Astrocyte of the cerebellum (primary cell): Measurements from ENCODE around the gene TRIM9.

Source experiments
- DNase-seq: peaks from one replicate; pipeline ENCODE4 v3.0.0-alpha.2; 2011; ENCODE audit warnings: low read depth
- H3K4me3 ChIP-seq: 2 replicates; pipeline ENCODE4 v1.5.1; 2011; ENCODE audit warnings: mild to moderate bottlenecking, low read depth, low read length, moderate library complexity
- CTCF ChIP-seq: IDR thresholded peaks from 2 replicates; pipeline ENCODE4 v1.5.1; 2012; ENCODE audit warnings: low read length, low read depth, moderate library complexity, mild to moderate bottlenecking; ENCODE audit errors: missing control alignments
- in situ Hi-C: cut with HindIII; loops from 2 replicates; pipeline ENCODE4 v1.10.0; 2017; ENCODE audit warnings: low sequenced_read_pairs

TRIM9 gene

GRCh38 chr14:51095854-51096823 lies 1.2 kb upstream of the TRIM9 start:
- DNase-seq, result no peak
- in situ Hi-C loops, result no loop called here

GRCh38 chr14:51094282-51094821 lies 553 bp downstream of the TRIM9 start:
- H3K4me3 ChIP-seq, result peak overlapping the region; percentile 61
- no peak for TF ChIP-seq CTCF
- DNase-seq, result no peak
- in situ Hi-C loops, result no loop called here

More at GRCh38 chr14:51095854-51096823, 1.2 kb upstream of the TRIM9 start:
- TF ChIP-seq CTCF, result no peak
- H3K4me3 ChIP-seq, result peak overlapping the region; percentile 61

GRCh38 chr14:51093371-51094281 lies 1.3 kb downstream of the TRIM9 start:
- in situ Hi-C loops, result no loop called here
- H3K4me3 ChIP-seq, result peak overlapping the region; percentile 61
- peak; percentile 52 for TF ChIP-seq CTCF
- DNase-seq, result no peak

GRCh38 chr14:51092965-51093364 lies 1.9 kb downstream of the TRIM9 start:
- no peak for DNase-seq
- in situ Hi-C loops, result no loop called here
- peak overlapping the region; percentile 61 for H3K4me3 ChIP-seq
- TF ChIP-seq CTCF, result no peak

- no peak for DNase-seq
- in situ Hi-C loops, result no loop called here
- no peak for TF ChIP-seq CTCF
- H3K4me3 ChIP-seq, result no peak overlapping the region
Observed at GRCh38 chr14:51089278-51089677, 5.6 kb downstream of the TRIM9 start.

- TF ChIP-seq CTCF, result no peak
- H3K4me3 ChIP-seq, result no peak overlapping the region
- in situ Hi-C loops, result no loop called here
- DNase-seq, result no peak
Observed at GRCh38 chr14:51087031-51087441, 7.9 kb downstream of the TRIM9 start.
